Measurements from ENCODE around the gene CHSY1.

- no peak for TF ChIP-seq BHLHE40 (IDR thresholded peaks at IDR 0.05; ENCODE audit: low read length)
- no peak for TF ChIP-seq SALL1 (CRISPR knock-in tag; IDR thresholded peaks at IDR 0.05)
These were observed 78.4 kb downstream of the CHSY1 start for GRCh38 chr15:101173233-101174119.

Measured in HepG2 (cell line).